Prostate gland (tissue), 2 donors: Measurements from ENCODE around the gene TGFBRAP1. TPM values are rescaled to one million over a fixed set of nuclear protein-coding genes. Genes with fewer than 3 reads are reported as not detected.

Experiments
- DNase-seq: peaks from one replicate; pipeline ENCODE4 v3.0.0-alpha.2; 2019; ENCODE audit warnings: low spot score
- H3K27ac ChIP-seq, 2 donors: fragments of 200-600 bp; sonication (generic); 2 replicates each; pipeline ENCODE4 v1.5.1; 2017 to 2019
- H3K27me3 ChIP-seq: fragments of 200-600 bp; sonication (generic); replicated peaks from 2 replicates; pipeline ENCODE4 v1.5.1; 2019; ENCODE audit not compliant: insufficient read depth
- H3K36me3 ChIP-seq, 2 donors: fragments of 200-600 bp; sonication (generic); 1 replicate in 1 of 2; 2 replicates in 1 of 2; pipeline versions ENCODE4 v1.5.1 to v1.8.1; 2017 to 2019
- H3K4me1 ChIP-seq: fragments of 200-600 bp; sonication (generic); replicated peaks from 2 replicates; pipeline ENCODE4 v1.5.1; 2019
- H3K4me3 ChIP-seq, 2 donors: fragments of 200-600 bp; sonication (generic); 2 replicates each; pipeline ENCODE4 v1.5.1; 2017 to 2019
- H3K9me3 ChIP-seq: fragments of 200-600 bp; sonication (generic); 2 replicates; pipeline ENCODE4 v1.5.1; 2017
- CTCF ChIP-seq, 4 experiments: fragments of 200-600 bp in 2 of 4; fragments of 450-650 bp in 2 of 4; sonication (generic) in 2 of 4; IDR thresholded peaks; 1 replicate in 3 of 4; 2 replicates in 1 of 4; pipeline ENCODE4 v1.5.1; 2016 to 2019; ENCODE audit warnings: antibody characterized with exemption in 4 of 4, mild to moderate bottlenecking in 2 of 4, moderate library complexity in 2 of 4
- POLR2A ChIP-seq: fragments of 450-650 bp; IDR thresholded peaks from one replicate; pipeline ENCODE4 v1.6.1; 2016; ENCODE audit warnings: antibody characterized with exemption, mild to moderate bottlenecking
- POLR2AphosphoS5 ChIP-seq: sonication (generic); formaldehyde crosslinking; IDR thresholded peaks from one replicate; pipeline ENCODE4 v1.6.1; 2017; ENCODE audit warnings: antibody characterized with exemption
- WGBS: methylation state at CpG from one replicate; pipeline ENCODE4 v1.1.5; 2018; 5-methylcytosine and 5-hydroxymethylcytosine counted together
- intact Hi-C: fragments of 100-400 bp; cut with DNase I; formaldehyde crosslinking; loops from one replicate; pipeline ENCODE4 v1.14.2; 2022
- total RNA-seq, 2 donors: library from RNA; depleted of rRNA; stranded (reverse); fragments of >200 nt; gene quantifications; one replicate each; pipeline ENCODE4 v1.1.0, GENCODE V29; 2016

The TGFBRAP1 gene
- total RNA-seq, 2 donors from 2014 or later, result 29.9 to 30.0 TPM

- no peak for DNase-seq
- H3K36me3 ChIP-seq, result no peaks in the 10 kb centered on the region
- H3K4me3 ChIP-seq, result peak overlapping the region; percentile 73 to 86
- H3K9me3 ChIP-seq, result no peaks in the 10 kb centered on the region
- no peaks in the 10 kb centered on the region for H3K27me3 ChIP-seq
- intact Hi-C loops, result no loop called here
- TF ChIP-seq POLR2A, result no peak
- no peak for TF ChIP-seq CTCF (IDR thresholded peaks at IDR 0.05)
- no peak for TF ChIP-seq POLR2AphosphoS5
- peaks cover 7% of the 10 kb centered on the region for H3K4me1 ChIP-seq
- WGBS, result 2% methylated on average over 7 of the region's 7 CpGs
- H3K27ac ChIP-seq, result peak overlapping the region; percentile 93 to 95
Measured at GRCh38 chr2:105336786-105337121, 7.2 kb upstream of the TGFBRAP1 start.

GRCh38 chr2:105335469-105335868 is 5.9 kb upstream of the TGFBRAP1 start:
- Histone ChIP-seq H3K27me3 (no peaks in the 10 kb centered on the region), H3K27ac (no peak overlapping the region), H3K4me3 (no peak overlapping the region), H3K36me3 (no peaks in the 10 kb centered on the region), H3K9me3 (no peaks in the 10 kb centered on the region), H3K4me1 (peaks cover 7% of the 10 kb centered on the region)
- DNase-seq, result no peak
- intact Hi-C loops, result no loop called here
- WGBS, result 93% methylated on average over 2 of the region's 2 CpGs
- TF ChIP-seq POLR2A (no peak), CTCF (IDR thresholded peaks at IDR 0.05) (no peak), POLR2AphosphoS5 (no peak)

DNA sequence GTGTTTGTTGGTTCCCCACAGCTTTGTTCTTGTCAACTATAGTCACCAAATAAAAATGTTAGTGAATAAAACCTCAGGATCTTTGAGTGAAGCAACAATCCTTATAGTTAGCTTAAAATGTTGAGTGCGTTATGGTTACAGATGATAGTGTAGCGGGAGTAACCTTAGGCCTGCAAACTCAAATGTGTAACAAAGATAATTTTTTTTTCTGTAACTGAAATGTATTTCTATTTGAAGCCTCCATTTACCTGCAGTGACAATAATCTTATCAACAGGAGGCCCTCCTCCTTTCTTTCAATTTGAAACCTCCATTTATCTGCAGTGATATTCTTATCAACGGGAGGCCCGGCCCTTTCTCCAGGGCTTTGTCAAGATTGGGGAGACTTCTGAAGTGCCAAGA is 4.7 kb upstream of the TGFBRAP1 start:
- Histone ChIP-seq H3K27me3 (no peaks in the 10 kb centered on the region), H3K9me3 (no peaks in the 10 kb centered on the region), H3K36me3 (no peaks in the 10 kb centered on the region), H3K27ac (no peak overlapping the region), H3K4me3 (no peak overlapping the region), H3K4me1 (peaks cover 5% of the 10 kb centered on the region)
- no peak for DNase-seq
- 93% methylated on average over 4 of the region's 4 CpGs for WGBS
- no peak for TF ChIP-seq CTCF (IDR thresholded peaks at IDR 0.05)
- no peak for TF ChIP-seq POLR2A
- no peak for TF ChIP-seq POLR2AphosphoS5
- intact Hi-C loops, result no loop called here

DNA sequence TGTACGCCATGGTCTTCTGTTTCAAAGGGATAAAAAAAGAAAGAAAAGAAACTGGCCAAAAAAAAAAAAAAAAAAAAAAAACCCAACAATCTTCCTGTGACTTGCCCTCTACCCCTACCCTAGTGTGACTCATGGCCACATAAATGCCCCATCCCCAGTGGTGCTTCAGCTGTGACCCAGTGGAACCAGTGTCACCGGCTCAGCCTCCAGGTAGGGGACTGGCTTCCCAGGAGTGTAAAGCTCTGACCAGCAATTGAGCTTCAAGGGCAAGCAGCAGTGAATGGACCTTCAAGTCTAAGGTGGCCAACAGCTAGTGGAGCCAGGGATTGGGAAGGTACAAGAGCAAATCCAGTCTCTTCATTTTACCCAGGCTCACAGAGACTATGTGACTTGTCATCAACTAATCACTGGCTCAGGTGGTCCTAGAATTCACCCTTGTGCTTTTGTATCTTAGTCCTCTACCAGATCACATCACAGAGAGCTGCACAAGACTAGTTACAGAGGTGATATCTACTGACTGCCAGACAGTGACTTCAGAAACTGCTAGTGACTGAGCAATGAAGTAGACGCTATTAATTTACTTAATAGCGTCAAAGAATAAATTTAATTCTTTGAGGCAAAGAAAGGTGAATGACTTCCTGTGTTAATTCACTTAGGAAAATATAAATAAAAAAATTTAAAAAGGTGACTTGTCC is 1.3 kb upstream of the TGFBRAP1 start:
- Histone ChIP-seq H3K27ac (peak overlapping the region in 1 of 2 donors; percentile 88), H3K36me3 (no peaks in the 10 kb centered on the region)
- intact Hi-C loops, result no loop called here

More for the DNA sequence above, 1.3 kb upstream of the TGFBRAP1 start:
- Histone ChIP-seq H3K9me3 (no peaks in the 10 kb centered on the region), H3K4me3 (no peak overlapping the region), H3K27me3 (no peaks in the 10 kb centered on the region), H3K4me1 (no peaks in the 10 kb centered on the region)
- 94% methylated on average over 4 of the region's 4 CpGs for WGBS
- TF ChIP-seq POLR2AphosphoS5, result no peak
- TF ChIP-seq CTCF (IDR thresholded peaks at IDR 0.05), result no peak
- TF ChIP-seq POLR2A, result no peak
- DNase-seq, result no peak
